Epithelial cell of proximal tubule (primary cell): ENCODE measurements around the gene GNAT1. TPM values are rescaled to one million over a fixed set of nuclear protein-coding genes. Genes with fewer than 3 reads are reported as not detected.

Source experiments
- DNase-seq: peaks from one replicate; pipeline ENCODE4 v3.0.0-alpha.2; 2011; ENCODE audit warnings: low read depth
- H3K4me3 ChIP-seq: 2 replicates; pipeline ENCODE4 v1.5.1; 2011; ENCODE audit warnings: low read depth, mild to moderate bottlenecking, low read length
- total RNA-seq: library from RNA; depleted of rRNA; stranded (reverse); fragments of >200 nt; gene quantifications from 2 replicates; pipeline ENCODE4 v1.2.3, GENCODE V29; 2015
- TF ChIP-seq, protein P1 (sequence below): conservative IDR thresholded peaks from 2 replicates; pipeline ENCODE4 v1.5.1; 2012; ENCODE audit warnings: low read depth, mild to moderate bottlenecking, low read length

The GNAT1 gene
- total RNA-seq, 1 donor from 2014 or later, result not detected

DNA sequence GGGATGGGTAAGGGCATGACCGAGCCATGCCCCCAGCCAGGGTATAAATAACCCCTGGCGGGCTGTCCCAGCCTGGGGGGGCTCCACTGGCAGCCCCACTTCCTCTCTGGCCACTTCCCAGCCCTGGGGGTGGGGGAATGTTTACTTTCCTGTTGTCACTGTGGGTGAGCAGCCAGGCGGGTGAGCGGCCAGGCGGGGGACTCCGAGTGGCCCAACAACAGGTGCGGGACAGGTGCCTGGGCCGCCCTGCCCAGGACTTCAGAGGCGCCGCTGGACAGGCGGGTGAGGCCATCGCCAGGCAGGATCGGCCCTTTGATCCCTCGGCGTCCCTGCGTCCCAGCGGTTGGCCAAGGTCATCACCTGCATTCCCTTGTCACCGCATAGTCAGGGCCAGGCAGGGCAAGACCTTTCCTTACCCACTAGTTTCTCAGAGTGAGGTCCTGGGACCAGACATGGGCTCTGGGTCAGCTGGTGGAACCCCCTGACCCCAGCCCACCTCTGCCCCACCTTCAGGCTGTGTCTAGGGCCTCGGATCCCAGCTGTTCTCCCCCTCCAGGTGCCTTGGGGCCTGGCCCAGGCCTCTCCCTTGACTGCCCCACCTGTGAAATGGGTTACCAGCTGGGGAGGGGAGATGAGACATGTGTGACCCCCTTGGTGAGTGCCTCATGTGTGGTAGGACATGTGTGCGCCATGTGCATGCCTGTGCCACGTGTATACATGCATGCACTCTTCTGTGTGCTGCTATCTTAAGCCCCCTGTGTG, 19.7 kb upstream of the GNAT1 start:
- TF ChIP-seq, protein P1, sequence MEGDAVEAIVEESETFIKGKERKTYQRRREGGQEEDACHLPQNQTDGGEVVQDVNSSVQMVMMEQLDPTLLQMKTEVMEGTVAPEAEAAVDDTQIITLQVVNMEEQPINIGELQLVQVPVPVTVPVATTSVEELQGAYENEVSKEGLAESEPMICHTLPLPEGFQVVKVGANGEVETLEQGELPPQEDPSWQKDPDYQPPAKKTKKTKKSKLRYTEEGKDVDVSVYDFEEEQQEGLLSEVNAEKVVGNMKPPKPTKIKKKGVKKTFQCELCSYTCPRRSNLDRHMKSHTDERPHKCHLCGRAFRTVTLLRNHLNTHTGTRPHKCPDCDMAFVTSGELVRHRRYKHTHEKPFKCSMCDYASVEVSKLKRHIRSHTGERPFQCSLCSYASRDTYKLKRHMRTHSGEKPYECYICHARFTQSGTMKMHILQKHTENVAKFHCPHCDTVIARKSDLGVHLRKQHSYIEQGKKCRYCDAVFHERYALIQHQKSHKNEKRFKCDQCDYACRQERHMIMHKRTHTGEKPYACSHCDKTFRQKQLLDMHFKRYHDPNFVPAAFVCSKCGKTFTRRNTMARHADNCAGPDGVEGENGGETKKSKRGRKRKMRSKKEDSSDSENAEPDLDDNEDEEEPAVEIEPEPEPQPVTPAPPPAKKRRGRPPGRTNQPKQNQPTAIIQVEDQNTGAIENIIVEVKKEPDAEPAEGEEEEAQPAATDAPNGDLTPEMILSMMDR, result no peak
- no peak for DNase-seq
- H3K4me3 ChIP-seq, result no peak overlapping the region

DNA sequence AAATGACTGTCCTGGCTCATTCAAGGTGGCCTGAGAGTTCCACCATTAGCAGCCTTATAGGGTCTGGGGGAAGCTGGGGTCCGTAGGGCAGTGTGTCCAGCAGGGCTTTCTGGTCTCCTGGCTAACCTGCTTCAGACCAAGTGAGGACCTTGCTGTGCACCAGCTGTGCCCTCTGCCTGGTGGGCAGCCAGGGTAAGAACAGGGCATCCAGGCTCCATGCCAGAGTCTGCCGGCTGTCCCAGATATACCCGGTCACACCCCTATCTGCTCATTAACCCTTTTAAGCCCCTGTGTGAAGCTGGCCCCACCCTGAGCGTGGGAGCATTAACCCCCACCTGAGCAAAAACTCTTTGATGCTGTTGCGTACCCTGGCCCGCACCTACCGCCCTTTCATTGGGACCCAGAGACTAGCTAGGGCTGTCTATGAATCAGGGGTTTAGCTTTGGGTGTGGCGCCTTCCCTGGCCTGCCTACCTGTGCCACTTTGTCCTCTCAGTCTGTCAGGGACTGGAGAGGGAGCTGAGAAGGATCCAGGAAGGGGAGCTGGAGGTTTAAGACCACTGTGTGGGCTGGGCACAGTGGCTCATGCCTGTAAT, 18.7 kb upstream of the GNAT1 start:
- TF ChIP-seq, protein P1, result no peak
- H3K4me3 ChIP-seq, result no peak overlapping the region

DNA sequence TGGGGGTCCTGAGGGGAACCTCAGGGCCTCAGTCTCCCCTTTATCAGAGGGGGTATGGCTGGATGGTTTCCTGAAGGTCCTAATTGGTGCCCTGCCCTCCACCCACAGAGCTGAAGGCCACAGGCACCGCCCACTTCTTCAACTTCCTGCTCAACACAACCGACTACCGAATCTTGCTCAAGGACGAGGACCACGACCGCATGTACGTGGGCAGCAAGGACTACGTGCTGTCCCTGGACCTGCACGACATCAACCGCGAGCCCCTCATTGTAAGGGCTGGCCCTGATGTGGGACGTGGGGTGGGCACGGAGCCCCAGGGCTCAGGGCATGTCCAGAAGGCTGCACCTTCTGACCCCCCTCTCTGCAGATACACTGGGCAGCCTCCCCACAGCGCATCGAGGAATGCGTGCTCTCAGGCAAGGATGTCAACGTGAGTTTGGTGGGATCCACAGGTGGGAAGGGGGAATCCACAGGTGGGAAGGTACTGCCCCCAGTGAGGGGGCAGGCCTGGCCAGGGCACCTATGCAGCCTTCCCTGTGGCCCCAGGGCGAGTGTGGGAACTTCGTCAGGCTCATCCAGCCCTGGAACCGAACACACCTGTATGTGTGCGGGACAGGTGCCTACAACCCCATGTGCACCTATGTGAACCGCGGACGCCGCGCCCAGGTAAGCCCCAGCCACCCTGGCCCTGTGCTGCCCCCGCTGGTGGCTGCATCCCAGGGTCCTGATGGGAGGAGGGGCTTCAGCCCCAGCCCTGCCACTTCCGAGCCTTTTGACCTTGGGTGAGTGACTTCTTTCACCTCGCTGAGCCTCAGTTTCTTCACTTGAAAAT, 17.5 kb upstream of the GNAT1 start:
- no peak for DNase-seq
- TF ChIP-seq, protein P1, result no peak
- H3K4me3 ChIP-seq, result no peak overlapping the region

More for the DNA sequence above, 18.7 kb upstream of the GNAT1 start:
- DNase-seq, result no peak

DNA sequence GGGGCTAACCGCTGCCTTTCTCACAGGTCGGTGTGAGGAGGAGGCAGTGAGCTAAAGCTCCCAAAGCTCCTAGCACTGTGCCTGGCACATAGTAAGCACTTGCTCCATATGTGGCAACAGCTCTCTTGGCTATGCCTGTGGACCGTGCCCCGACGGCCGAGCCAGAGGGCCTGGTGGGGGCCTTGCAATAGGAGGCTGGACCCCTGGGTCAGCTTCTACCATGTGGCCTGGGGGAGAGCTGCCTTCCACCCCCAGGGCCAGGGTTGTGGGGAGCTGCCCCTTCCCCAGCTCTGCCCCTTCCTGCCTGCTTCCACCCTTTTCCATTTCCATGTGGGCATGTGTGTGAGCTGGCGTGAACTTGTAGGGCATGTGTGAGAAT, 16.9 kb upstream of the GNAT1 start:
- DNase-seq, result no peak
- TF ChIP-seq, protein P1, result no peak
- H3K4me3 ChIP-seq, result no peak overlapping the region

DNA sequence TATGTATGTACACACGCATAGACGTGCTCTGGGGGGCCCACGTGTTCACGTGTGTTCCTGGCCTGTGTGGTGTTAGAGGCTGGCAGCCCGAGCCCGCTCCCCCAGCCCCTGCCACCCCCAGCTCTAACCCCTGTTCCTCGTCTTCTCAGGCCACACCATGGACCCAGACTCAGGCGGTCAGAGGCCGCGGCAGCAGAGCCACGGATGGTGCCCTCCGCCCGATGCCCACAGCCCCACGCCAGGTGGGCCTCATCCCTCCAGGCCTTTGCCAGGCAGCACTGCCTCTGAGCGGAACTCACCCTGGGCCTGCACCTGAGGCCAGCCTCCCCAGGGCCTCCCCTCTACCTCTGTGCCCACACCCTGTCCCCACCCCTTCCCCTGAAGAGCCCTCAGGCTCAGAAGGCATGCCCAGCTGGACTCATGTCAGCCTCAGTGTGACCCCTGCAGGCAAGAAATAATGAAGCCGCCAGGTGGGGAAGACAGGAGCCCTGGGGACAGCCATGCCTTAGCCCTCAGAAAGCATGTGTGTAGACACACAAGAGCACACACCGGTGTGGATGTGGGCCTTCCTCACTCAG, 16.4 kb upstream of the GNAT1 start:
- no peak for DNase-seq
- TF ChIP-seq, protein P1, result peak; percentile 7
- H3K4me3 ChIP-seq, result no peak overlapping the region

DNA sequence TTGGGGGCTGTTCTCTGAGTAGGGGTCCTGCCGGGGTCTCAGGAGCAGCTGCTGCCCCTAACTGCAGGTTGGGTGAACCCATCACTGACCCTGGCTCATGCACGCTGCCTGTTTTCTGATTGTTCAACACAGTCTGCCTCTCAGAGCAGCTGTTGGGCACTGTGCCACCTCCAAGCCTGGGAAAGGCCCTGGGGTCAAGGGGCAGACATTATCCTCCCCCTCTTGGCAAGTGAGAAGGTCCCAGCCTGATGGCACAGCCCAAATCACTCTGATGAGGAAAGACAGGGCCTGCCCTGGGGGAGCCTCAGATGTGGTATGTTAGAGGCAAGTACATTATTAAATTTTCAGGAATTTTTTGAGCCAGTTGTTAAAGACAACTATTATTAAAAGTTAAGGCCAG, 14.1 kb upstream of the GNAT1 start:
- TF ChIP-seq, protein P1, result no peak
- no peak for DNase-seq
- no peak overlapping the region for H3K4me3 ChIP-seq
